H1 (cell line): ENCODE measurements around the gene LRBA.

Experiments
- CEBPB ChIP-seq: IDR thresholded peaks from 2 replicates; pipeline ENCODE4 v1.6.1; 2012; ENCODE audit warnings: low read depth, low read length
- EZH2 ChIP-seq: fragments of 200-600 bp; sonication (generic); IDR thresholded peaks from 2 replicates; pipeline ENCODE4 v1.7.1; 2012; ENCODE audit warnings: low read depth, mild to moderate bottlenecking, moderate library complexity, low read length, inconsistent platforms; ENCODE audit not compliant: severe bottlenecking
- GABPA ChIP-seq: IDR thresholded peaks from 2 replicates; pipeline ENCODE4 v1.6.1; 2011; ENCODE audit warnings: mild to moderate bottlenecking, low read length, moderate library complexity, borderline replicate concordance; ENCODE audit not compliant: insufficient read depth
- GTF2F1 ChIP-seq: IDR thresholded peaks from 2 replicates; pipeline ENCODE4 v1.6.1; 2012; ENCODE audit warnings: low read depth, low read length, improper control_type of control experiment, borderline replicate concordance
- JUN ChIP-seq: IDR thresholded peaks from 2 replicates; pipeline ENCODE4 v1.6.1; 2011; ENCODE audit warnings: low read depth, mild to moderate bottlenecking, improper control_type of control experiment, low read length
- KDM5A ChIP-seq: fragments of 200-600 bp; IDR thresholded peaks from 2 replicates; pipeline ENCODE4 v1.7.1; 2012; ENCODE audit warnings: mild to moderate bottlenecking, low read length, inconsistent platforms, mixed read lengths
- POLR2A ChIP-seq, 2 experiments: IDR thresholded peaks; 1 replicate in 1 of 2; 2 replicates in 1 of 2; pipeline ENCODE4 v1.6.1; 2011; ENCODE audit warnings: low read depth in 2 of 2, low read length in 2 of 2, mild to moderate bottlenecking in 2 of 2; ENCODE audit errors: control extremely low read depth in 1 of 2
- POLR2AphosphoS5 ChIP-seq: IDR thresholded peaks from 2 replicates; pipeline ENCODE4 v1.6.1; 2011; ENCODE audit warnings: low read depth, low read length
- SP1 ChIP-seq: IDR thresholded peaks from 2 replicates; pipeline ENCODE4 v1.6.1; 2011; ENCODE audit warnings: low read depth, low read length
- TF ChIP-seq, protein P1 (sequence below), 3 experiments: IDR thresholded peaks; 1 replicate in 2 of 3; 2 replicates in 1 of 3; pipeline versions ENCODE4 v1.5.1 to v1.6.1; 2011; ENCODE audit warnings: low read length in 3 of 3, mild to moderate bottlenecking in 3 of 3, inconsistent platforms in 2 of 3, low read depth in 1 of 3, moderate library complexity in 1 of 3; ENCODE audit not compliant: insufficient read depth in 1 of 3; ENCODE audit errors: control extremely low read depth in 1 of 3
- TF ChIP-seq, protein P2 (sequence below): IDR thresholded peaks from 2 replicates; pipeline ENCODE4 v1.6.1; 2011; ENCODE audit warnings: low read length, improper control_type of control experiment

DNA sequence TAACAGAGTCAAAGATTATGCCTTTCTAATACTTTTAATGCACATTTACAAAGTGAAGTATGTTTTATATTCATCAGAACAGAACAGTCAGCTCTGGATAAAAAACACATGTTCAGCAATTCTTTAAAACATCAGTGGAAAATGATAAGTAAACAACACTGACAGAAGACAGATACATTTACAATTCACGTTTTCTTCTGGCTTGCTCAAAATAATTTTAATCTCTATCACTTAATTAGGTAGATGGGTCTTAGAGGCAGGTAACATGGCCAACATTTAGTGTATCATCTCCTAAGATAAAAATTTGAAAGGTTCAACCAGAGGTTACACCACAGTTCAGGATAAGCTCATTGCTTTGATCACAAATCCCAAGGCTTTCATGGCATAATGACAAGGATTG lies 589.9 kb downstream of the LRBA start:
- TF ChIP-seq POLR2A (IDR thresholded peaks at IDR 0.05; ENCODE audit: control extremely low read depth in 1 of 2, low read depth in 2 of 2, low read length in 2 of 2) (no peak), JUN (no peak), GTF2F1 (no peak), POLR2AphosphoS5 (no peak), SP1 (no peak), EZH2 (no peak), CEBPB (no peak), GABPA (no peak), KDM5A (no peak)
- TF ChIP-seq, protein P1, sequence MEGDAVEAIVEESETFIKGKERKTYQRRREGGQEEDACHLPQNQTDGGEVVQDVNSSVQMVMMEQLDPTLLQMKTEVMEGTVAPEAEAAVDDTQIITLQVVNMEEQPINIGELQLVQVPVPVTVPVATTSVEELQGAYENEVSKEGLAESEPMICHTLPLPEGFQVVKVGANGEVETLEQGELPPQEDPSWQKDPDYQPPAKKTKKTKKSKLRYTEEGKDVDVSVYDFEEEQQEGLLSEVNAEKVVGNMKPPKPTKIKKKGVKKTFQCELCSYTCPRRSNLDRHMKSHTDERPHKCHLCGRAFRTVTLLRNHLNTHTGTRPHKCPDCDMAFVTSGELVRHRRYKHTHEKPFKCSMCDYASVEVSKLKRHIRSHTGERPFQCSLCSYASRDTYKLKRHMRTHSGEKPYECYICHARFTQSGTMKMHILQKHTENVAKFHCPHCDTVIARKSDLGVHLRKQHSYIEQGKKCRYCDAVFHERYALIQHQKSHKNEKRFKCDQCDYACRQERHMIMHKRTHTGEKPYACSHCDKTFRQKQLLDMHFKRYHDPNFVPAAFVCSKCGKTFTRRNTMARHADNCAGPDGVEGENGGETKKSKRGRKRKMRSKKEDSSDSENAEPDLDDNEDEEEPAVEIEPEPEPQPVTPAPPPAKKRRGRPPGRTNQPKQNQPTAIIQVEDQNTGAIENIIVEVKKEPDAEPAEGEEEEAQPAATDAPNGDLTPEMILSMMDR (IDR thresholded peaks at IDR 0.05; ENCODE audit: control extremely low read depth in 1 of 3, insufficient read depth in 1 of 3, low read depth in 1 of 3, low read length in 3 of 3) = no peak
- TF ChIP-seq, protein P2, sequence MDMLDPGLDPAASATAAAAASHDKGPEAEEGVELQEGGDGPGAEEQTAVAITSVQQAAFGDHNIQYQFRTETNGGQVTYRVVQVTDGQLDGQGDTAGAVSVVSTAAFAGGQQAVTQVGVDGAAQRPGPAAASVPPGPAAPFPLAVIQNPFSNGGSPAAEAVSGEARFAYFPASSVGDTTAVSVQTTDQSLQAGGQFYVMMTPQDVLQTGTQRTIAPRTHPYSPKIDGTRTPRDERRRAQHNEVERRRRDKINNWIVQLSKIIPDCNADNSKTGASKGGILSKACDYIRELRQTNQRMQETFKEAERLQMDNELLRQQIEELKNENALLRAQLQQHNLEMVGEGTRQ = no peak
